Panc1 (cell line): ENCODE data around the gene KCNB1.

Experiments
- POLR2AphosphoS5 ChIP-seq: IDR thresholded peaks from 2 replicates; pipeline ENCODE4 v1.6.1; 2012; ENCODE audit warnings: mild to moderate bottlenecking, low read depth, low read length, moderate library complexity
- SIN3A ChIP-seq: IDR thresholded peaks from 2 replicates; pipeline ENCODE4 v1.6.1; 2012; ENCODE audit warnings: low read depth, mild to moderate bottlenecking, low read length, moderate library complexity, borderline replicate concordance; ENCODE audit not compliant: insufficient read depth
- TCF7L2 ChIP-seq: IDR thresholded peaks from 2 replicates; pipeline ENCODE4 v1.6.1; 2011; ENCODE audit warnings: mild to moderate bottlenecking, low read depth, low read length, inconsistent platforms

GRCh38 chr20:49464556-49464955, 17.9 kb downstream of the KCNB1 start:
- TF ChIP-seq POLR2AphosphoS5: no peak
- no peak for TF ChIP-seq TCF7L2
- no peak for TF ChIP-seq SIN3A
